Measurements from ENCODE around the gene ATP11A.

Gene ATP11A

DNA sequence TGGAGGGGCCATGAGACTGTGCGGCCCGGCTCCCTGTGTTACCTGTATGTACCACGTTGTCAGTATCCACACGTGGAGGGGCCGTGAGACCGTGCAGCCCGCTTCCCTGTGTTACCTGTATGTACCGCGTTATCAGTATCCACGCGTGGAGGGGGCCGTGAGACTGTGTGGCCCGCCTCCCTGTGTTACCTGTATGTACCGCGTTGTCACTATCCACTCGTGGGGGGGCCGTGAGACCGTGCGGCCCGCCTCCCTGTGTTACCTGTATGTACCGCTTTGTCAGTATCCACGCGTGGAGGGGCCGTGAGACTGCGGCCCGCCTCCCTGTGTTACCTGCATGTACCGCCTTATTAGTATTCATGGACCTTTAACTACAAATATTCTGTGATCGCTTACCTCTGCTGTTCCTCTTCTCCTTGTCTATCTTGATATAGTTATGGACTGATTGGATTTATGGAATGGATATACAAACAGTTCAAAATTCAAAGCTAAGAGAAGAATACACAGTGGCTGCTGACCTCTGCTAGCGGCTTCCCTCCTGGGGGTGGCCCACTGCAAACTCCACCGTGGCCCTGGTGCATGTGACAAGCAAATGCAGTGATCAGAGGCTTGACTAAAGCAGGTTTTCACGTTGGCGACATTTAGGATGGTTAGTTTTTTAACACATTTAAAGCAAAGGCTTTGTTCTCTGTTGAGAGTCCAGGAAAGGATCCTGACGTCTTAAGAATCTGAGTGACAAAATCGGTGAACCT is 38.7 kb downstream of the ATP11A start:
- peaks cover 9% of the 10 kb centered on the region for H3K36me3 ChIP-seq (ENCODE audit: insufficient read depth, insufficient read length, low read length)
- H3K27me3 ChIP-seq (ENCODE audit: insufficient read depth, insufficient read length), result no peaks in the 10 kb centered on the region
- peaks cover 11% of the 10 kb centered on the region for H3K4me1 ChIP-seq (ENCODE audit: insufficient read depth, insufficient read length)
- H3K9ac ChIP-seq (ENCODE audit: insufficient read length, low read depth), result no peak overlapping the region
- DNase-seq (ENCODE audit: low read depth, low spot score), result no peak
- H3K9me3 ChIP-seq (ENCODE audit: insufficient read depth, low read length), result no peaks in the 10 kb centered on the region
- TF ChIP-seq YY1 (IDR thresholded peaks at IDR 0.05; ENCODE audit: insufficient read depth, insufficient read length) (no peak), SUZ12 (IDR thresholded peaks at IDR 0.05; ENCODE audit: extremely low read depth, insufficient read depth, insufficient read length) (no peak), ZNF274 (IDR thresholded peaks at IDR 0.05; ENCODE audit: low read depth, low read length) (no peak)
- H3K4me3 ChIP-seq (ENCODE audit: insufficient read length, low read depth), result no peak overlapping the region

DNA sequence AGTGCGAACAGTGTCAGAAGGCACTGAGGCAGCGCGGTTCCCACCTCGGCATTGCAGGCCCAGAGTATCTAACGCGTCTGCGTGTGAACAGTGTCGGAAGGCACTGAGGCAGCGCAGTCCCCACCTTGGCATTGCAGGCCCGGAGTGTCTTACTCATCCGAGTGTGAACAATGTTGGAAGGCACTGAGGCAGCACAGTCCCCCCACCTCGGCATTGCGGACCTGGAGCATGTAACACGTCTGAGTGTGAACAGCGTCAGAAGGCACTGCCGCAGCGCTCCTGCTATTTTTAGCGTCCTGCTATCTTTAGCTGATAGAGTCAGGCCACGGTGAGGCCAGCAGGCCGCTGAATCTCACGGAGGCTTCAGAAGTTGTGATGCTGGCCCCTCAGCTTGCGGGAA is 39.6 kb downstream of the ATP11A start:
- TF ChIP-seq SUZ12 (IDR thresholded peaks at IDR 0.05; ENCODE audit: extremely low read depth, insufficient read depth, insufficient read length), result no peak
- TF ChIP-seq YY1 (IDR thresholded peaks at IDR 0.05; ENCODE audit: insufficient read depth, insufficient read length), result no peak
- TF ChIP-seq ZNF274 (IDR thresholded peaks at IDR 0.05; ENCODE audit: low read depth, low read length), result no peak
- no peak for DNase-seq (ENCODE audit: low read depth, low spot score)
- Histone ChIP-seq H3K4me3 (ENCODE audit: insufficient read length, low read depth) (no peak overlapping the region), H3K9me3 (ENCODE audit: insufficient read depth, low read length) (no peaks in the 10 kb centered on the region), H3K4me1 (ENCODE audit: insufficient read depth, insufficient read length) (peaks cover 11% of the 10 kb centered on the region), H3K36me3 (ENCODE audit: insufficient read depth, insufficient read length, low read length) (peaks cover 8% of the 10 kb centered on the region), H3K27me3 (ENCODE audit: insufficient read depth, insufficient read length) (no peaks in the 10 kb centered on the region), H3K9ac (ENCODE audit: insufficient read length, low read depth) (no peak overlapping the region)

DNA sequence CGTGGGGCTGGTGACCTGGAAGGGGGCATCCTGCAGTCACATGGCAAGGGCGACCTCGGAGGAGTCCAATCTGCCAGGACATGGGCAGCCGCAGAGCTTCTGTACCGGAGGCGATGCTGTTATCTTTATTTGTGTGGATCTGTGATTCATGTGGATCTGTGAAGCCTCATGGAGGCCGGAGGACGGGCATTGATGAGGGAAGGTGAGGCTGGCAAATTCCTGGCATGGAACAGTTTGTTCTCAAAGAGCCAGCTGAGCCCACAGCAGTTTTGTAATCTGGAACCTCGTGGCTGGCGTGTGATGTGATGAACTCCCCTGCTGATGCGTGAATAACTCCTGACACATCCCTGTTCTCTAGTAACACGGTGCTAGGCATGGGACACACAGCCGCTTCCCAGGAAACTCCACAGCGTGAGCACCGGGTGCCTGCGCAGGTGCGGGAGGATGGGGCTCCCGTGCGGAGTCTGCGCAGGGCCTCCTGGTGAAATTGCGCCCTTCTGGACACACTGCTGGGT is 40.4 kb downstream of the ATP11A start:
- Histone ChIP-seq H3K4me1 (ENCODE audit: insufficient read depth, insufficient read length) (peaks cover 13% of the 10 kb centered on the region), H3K4me3 (ENCODE audit: insufficient read length, low read depth) (no peak overlapping the region), H3K9me3 (ENCODE audit: insufficient read depth, low read length) (no peaks in the 10 kb centered on the region), H3K36me3 (ENCODE audit: insufficient read depth, insufficient read length, low read length) (peaks cover 2% of the 10 kb centered on the region), H3K27me3 (ENCODE audit: insufficient read depth, insufficient read length) (no peaks in the 10 kb centered on the region), H3K9ac (ENCODE audit: insufficient read length, low read depth) (no peak overlapping the region)
- DNase-seq (ENCODE audit: low read depth, low spot score), result no peak
- TF ChIP-seq ZNF274 (IDR thresholded peaks at IDR 0.05; ENCODE audit: low read depth, low read length), result no peak
- TF ChIP-seq SUZ12 (IDR thresholded peaks at IDR 0.05; ENCODE audit: extremely low read depth, insufficient read depth, insufficient read length), result no peak
- TF ChIP-seq YY1 (IDR thresholded peaks at IDR 0.05; ENCODE audit: insufficient read depth, insufficient read length), result no peak

DNA sequence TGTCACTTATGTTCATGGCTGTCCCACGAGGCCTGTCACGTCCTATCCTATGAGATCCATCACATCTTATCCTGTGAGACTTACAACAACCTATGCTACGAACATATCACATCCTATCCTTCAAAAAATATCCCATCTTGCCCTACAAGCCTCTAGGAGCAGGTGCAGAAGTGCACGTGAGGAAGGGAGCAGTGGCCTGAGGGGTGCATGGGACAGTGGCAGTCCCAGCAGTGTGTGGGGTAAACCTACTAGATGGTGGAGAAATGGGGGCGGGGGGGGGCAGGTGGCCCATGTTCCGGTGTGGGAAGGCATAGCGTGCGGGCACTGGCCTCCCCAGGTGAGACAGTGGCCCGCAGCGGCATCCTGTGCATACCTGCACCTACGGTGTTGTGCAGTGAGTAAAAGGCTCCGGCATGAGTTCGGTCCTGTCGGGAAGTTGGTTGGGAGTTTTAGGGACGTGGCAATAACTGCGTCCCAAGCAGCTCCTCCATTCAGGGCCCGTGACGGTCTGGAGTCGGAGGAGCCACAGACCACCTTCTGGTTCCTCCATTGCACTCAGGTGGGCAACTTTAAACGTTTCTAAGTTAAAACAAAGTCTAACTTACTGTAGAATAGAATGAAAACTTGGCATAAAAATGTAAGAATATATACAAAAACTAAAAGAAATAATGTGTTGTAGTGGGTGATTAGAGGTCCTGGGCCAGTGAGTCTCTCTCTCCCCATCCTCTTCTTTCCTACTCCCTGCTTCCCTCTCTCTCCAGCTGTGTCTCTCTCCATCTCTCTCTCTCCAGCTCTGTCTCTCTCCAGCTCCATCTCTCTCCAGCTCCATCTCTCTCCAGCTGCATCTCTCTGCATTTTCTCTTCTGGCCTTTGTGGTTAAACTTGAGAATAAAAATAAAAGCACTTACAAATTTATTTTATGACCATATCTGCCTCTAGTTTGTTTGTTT is 42.1 kb downstream of the ATP11A start:
- Histone ChIP-seq H3K4me3 (ENCODE audit: insufficient read length, low read depth) (no peak overlapping the region), H3K9ac (ENCODE audit: insufficient read length, low read depth) (no peak overlapping the region), H3K36me3 (ENCODE audit: insufficient read depth, insufficient read length, low read length) (no peaks in the 10 kb centered on the region), H3K27me3 (ENCODE audit: insufficient read depth, insufficient read length) (no peaks in the 10 kb centered on the region), H3K9me3 (ENCODE audit: insufficient read depth, low read length) (no peaks in the 10 kb centered on the region), H3K4me1 (ENCODE audit: insufficient read depth, insufficient read length) (peaks cover 11% of the 10 kb centered on the region)
- TF ChIP-seq ZNF274 (IDR thresholded peaks at IDR 0.05; ENCODE audit: low read depth, low read length), result no peak
- TF ChIP-seq SUZ12 (IDR thresholded peaks at IDR 0.05; ENCODE audit: extremely low read depth, insufficient read depth, insufficient read length), result no peak
- TF ChIP-seq YY1 (IDR thresholded peaks at IDR 0.05; ENCODE audit: insufficient read depth, insufficient read length), result no peak
- DNase-seq (ENCODE audit: low read depth, low spot score), result no peak

DNA sequence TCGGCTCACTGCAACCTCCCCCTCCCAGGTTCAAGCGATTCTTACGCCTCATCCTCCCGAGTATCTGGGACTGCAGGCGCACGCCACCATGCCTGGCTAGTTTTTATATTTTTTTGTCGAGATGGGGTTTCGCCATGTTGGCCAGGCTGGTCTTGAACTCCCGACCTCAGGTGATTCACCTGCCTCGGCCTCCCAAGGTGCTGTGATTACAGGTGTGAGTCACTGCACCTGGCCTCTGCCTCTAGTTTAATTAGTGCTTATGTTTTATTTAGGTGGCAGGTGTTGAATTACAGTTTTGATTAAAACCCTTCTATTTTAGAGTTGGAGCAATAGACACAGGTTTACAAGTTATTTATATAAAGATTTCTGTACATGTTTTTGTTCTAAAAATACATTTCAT is 42.8 kb downstream of the ATP11A start:
- Histone ChIP-seq H3K4me3 (ENCODE audit: insufficient read length, low read depth) (no peak overlapping the region), H3K9me3 (ENCODE audit: insufficient read depth, low read length) (no peaks in the 10 kb centered on the region), H3K36me3 (ENCODE audit: insufficient read depth, insufficient read length, low read length) (no peaks in the 10 kb centered on the region), H3K4me1 (ENCODE audit: insufficient read depth, insufficient read length) (peaks cover 11% of the 10 kb centered on the region), H3K27me3 (ENCODE audit: insufficient read depth, insufficient read length) (no peaks in the 10 kb centered on the region), H3K9ac (ENCODE audit: insufficient read length, low read depth) (no peak overlapping the region)
- DNase-seq (ENCODE audit: low read depth, low spot score), result no peak
- TF ChIP-seq YY1 (IDR thresholded peaks at IDR 0.05; ENCODE audit: insufficient read depth, insufficient read length), result no peak
- TF ChIP-seq ZNF274 (IDR thresholded peaks at IDR 0.05; ENCODE audit: low read depth, low read length), result no peak

DNA sequence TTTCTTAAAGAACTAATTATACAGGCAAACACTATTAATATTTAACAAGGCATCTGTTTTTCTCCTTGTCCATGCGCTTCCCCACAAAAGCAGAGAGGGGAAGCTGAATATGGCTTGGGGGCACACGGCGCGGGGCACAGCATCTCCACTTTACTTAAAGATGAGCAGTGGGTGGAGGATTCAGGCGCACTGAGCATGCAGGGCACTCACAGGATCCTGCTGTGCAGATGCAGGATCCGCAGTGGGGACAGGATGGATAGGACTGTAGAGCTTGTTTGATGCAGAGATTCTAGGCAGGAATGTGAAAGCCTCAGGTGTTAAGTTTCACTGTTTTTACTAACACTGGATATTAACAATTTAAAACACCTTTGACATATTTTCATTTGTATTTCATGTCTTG is 43.3 kb downstream of the ATP11A start:
- Histone ChIP-seq H3K27me3 (ENCODE audit: insufficient read depth, insufficient read length) (no peaks in the 10 kb centered on the region), H3K4me3 (ENCODE audit: insufficient read length, low read depth) (no peak overlapping the region), H3K9me3 (ENCODE audit: insufficient read depth, low read length) (no peaks in the 10 kb centered on the region), H3K4me1 (ENCODE audit: insufficient read depth, insufficient read length) (peaks cover 11% of the 10 kb centered on the region), H3K9ac (ENCODE audit: insufficient read length, low read depth) (no peak overlapping the region), H3K36me3 (ENCODE audit: insufficient read depth, insufficient read length, low read length) (no peaks in the 10 kb centered on the region)
- TF ChIP-seq SUZ12 (IDR thresholded peaks at IDR 0.05; ENCODE audit: extremely low read depth, insufficient read depth, insufficient read length), result no peak
- no peak for TF ChIP-seq YY1 (IDR thresholded peaks at IDR 0.05; ENCODE audit: insufficient read depth, insufficient read length)
- TF ChIP-seq ZNF274 (IDR thresholded peaks at IDR 0.05; ENCODE audit: low read depth, low read length), result no peak
- peak; percentile 20 for DNase-seq (ENCODE audit: low read depth, low spot score)

All from NT2/D1 (cell line).